GM12878 (cell line): ENCODE results near the gene COL4A4.

Experiments
- CEBPB ChIP-seq, 2 experiments: fragments of 150-350 bp in 1 of 2; IDR thresholded peaks; 2 replicates each; pipeline ENCODE4 v1.6.1; 2012 to 2014; ENCODE audit warnings: low read depth in 2 of 2, low read length in 2 of 2, borderline replicate concordance in 1 of 2, inconsistent platforms in 1 of 2
- CREM ChIP-seq: IDR thresholded peaks from 2 replicates; pipeline ENCODE4 v1.6.1; 2014; ENCODE audit warnings: antibody characterized with exemption, low read depth
- HDAC2 ChIP-seq: fragments of 200-600 bp; sonication (generic); IDR thresholded peaks from 2 replicates; pipeline ENCODE4 v1.6.1; 2017
- JUND ChIP-seq: IDR thresholded peaks from 2 replicates; pipeline ENCODE4 v1.6.1; 2012; ENCODE audit warnings: low read depth, mild to moderate bottlenecking, low read length, improper control_type of control experiment, moderate library complexity
- RCOR1 ChIP-seq: conservative IDR thresholded peaks from 2 replicates; pipeline ENCODE4 v1.6.1; 2012; ENCODE audit warnings: low read depth, low read length, improper control_type of control experiment
- SREBF2 ChIP-seq: IDR thresholded peaks from 2 replicates; pipeline ENCODE4 v1.6.1; 2012; ENCODE audit warnings: mild to moderate bottlenecking, low read length
- STAT3 ChIP-seq: IDR thresholded peaks from 2 replicates; pipeline ENCODE4 v1.6.1; 2011; ENCODE audit warnings: low read depth, low read length, improper control_type of control experiment
- TCF7 ChIP-seq: IDR thresholded peaks from 2 replicates; pipeline ENCODE4 v1.6.1; 2014; ENCODE audit warnings: antibody characterized with exemption, borderline replicate concordance
- ZZZ3 ChIP-seq: IDR thresholded peaks from 2 replicates; pipeline ENCODE4 v1.6.1; 2011; ENCODE audit warnings: low read depth; ENCODE audit not compliant: control insufficient read depth, insufficient read length
- TF ChIP-seq, protein P1 (sequence below), 3 experiments: IDR thresholded peaks in 2 of 3; conservative IDR thresholded peaks in 1 of 3; 2 replicates each; pipeline ENCODE4 v1.5.1; 2011; ENCODE audit warnings: low read depth in 3 of 3, low read length in 3 of 3, mild to moderate bottlenecking in 3 of 3, control low read depth in 2 of 3, moderate library complexity in 2 of 3, inconsistent platforms in 1 of 3, mixed read lengths in 1 of 3; ENCODE audit not compliant: control insufficient read depth in 2 of 3, insufficient read depth in 1 of 3; ENCODE audit errors: extremely low read depth in 1 of 3
- TF ChIP-seq, protein P2 (sequence below): IDR thresholded peaks from 2 replicates; pipeline ENCODE4 v1.6.1; 2012; ENCODE audit warnings: mild to moderate bottlenecking, low read depth, low read length
- TF ChIP-seq, protein P3 (sequence below): IDR thresholded peaks from 2 replicates; pipeline ENCODE4 v1.6.1; 2011; ENCODE audit warnings: low read depth, mild to moderate bottlenecking, low read length, moderate library complexity, borderline replicate concordance; ENCODE audit errors: extremely low read depth

DNA sequence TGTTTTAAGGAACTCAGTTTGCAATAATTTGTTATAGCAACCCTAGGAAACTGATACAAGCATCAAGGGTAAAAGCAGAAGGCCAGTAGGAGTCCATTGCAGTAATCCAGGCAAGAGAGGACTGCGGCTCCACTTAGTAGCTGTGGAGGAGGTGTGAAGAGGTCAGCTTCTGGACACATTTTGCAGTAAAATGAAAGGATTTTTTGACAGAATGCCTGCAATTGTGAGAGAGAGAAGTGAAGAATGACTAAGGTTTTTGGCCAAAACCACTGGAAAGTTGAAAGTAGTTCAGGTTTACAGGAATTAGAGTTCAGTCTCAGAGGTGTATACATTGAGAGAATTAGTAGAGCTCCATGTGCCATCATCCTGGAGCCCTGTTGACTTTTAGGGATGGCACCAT, 198.6 kb downstream of the COL4A4 start:
- TF ChIP-seq, protein P1, sequence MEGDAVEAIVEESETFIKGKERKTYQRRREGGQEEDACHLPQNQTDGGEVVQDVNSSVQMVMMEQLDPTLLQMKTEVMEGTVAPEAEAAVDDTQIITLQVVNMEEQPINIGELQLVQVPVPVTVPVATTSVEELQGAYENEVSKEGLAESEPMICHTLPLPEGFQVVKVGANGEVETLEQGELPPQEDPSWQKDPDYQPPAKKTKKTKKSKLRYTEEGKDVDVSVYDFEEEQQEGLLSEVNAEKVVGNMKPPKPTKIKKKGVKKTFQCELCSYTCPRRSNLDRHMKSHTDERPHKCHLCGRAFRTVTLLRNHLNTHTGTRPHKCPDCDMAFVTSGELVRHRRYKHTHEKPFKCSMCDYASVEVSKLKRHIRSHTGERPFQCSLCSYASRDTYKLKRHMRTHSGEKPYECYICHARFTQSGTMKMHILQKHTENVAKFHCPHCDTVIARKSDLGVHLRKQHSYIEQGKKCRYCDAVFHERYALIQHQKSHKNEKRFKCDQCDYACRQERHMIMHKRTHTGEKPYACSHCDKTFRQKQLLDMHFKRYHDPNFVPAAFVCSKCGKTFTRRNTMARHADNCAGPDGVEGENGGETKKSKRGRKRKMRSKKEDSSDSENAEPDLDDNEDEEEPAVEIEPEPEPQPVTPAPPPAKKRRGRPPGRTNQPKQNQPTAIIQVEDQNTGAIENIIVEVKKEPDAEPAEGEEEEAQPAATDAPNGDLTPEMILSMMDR (IDR thresholded peaks at IDR 0.05 in 2 of 3, conservative IDR thresholded peaks at IDR 0.05 in 1 of 3; ENCODE audit: control insufficient read depth in 2 of 3, extremely low read depth in 1 of 3, insufficient read depth in 1 of 3, low read depth in 3 of 3, low read length in 3 of 3) = no peak
- TF ChIP-seq TCF7 (no peak), HDAC2 (no peak), RCOR1 (no peak), CEBPB (IDR thresholded peaks at IDR 0.05; ENCODE audit: borderline replicate concordance in 1 of 2, low read depth in 2 of 2, low read length in 2 of 2) (no peak), SREBF2 (no peak), JUND (no peak), STAT3 (no peak), CREM (no peak), ZZZ3 (no peak)
- TF ChIP-seq, protein P2, sequence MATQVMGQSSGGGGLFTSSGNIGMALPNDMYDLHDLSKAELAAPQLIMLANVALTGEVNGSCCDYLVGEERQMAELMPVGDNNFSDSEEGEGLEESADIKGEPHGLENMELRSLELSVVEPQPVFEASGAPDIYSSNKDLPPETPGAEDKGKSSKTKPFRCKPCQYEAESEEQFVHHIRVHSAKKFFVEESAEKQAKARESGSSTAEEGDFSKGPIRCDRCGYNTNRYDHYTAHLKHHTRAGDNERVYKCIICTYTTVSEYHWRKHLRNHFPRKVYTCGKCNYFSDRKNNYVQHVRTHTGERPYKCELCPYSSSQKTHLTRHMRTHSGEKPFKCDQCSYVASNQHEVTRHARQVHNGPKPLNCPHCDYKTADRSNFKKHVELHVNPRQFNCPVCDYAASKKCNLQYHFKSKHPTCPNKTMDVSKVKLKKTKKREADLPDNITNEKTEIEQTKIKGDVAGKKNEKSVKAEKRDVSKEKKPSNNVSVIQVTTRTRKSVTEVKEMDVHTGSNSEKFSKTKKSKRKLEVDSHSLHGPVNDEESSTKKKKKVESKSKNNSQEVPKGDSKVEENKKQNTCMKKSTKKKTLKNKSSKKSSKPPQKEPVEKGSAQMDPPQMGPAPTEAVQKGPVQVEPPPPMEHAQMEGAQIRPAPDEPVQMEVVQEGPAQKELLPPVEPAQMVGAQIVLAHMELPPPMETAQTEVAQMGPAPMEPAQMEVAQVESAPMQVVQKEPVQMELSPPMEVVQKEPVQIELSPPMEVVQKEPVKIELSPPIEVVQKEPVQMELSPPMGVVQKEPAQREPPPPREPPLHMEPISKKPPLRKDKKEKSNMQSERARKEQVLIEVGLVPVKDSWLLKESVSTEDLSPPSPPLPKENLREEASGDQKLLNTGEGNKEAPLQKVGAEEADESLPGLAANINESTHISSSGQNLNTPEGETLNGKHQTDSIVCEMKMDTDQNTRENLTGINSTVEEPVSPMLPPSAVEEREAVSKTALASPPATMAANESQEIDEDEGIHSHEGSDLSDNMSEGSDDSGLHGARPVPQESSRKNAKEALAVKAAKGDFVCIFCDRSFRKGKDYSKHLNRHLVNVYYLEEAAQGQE = no peak
- TF ChIP-seq, protein P3, sequence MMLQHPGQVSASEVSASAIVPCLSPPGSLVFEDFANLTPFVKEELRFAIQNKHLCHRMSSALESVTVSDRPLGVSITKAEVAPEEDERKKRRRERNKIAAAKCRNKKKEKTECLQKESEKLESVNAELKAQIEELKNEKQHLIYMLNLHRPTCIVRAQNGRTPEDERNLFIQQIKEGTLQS = no peak
